ENCODE data around the gene TAF15. TPM values are rescaled to one million over a fixed set of nuclear protein-coding genes. Genes with fewer than 3 reads are reported as not detected.

Gene TAF15
- total and polyA plus RNA-seq, 2 of the 4 experiments (the other 2 are of a cell fraction) = 46.8 to 98.0 TPM

- dilution Hi-C loops (cut with HindIII; ENCODE audit: low sequenced_read_pairs, unreplicated experiment) (no loop called here), in situ Hi-C loops (cut with MboI; ENCODE audit: low sequenced_read_pairs) (no loop called here)
- CTCF ChIA-PET = interaction anchor here (1.0 to 2.3 kb wide), 4 partner anchors 15 to 155 kb away, joined by 3 to 13 read pairs (median 3); no protein-coding TSS in a partner anchor
These were observed 42.8 kb upstream of the TAF15 start for GRCh38 chr17:35766489-35766877.

More at GRCh38 chr17:35766489-35766877, 42.8 kb upstream of the TAF15 start:
- DNase-seq (no peak), ATAC-seq (ENCODE audit: low read depth) (no peak)
- H3K23ac ChIP-seq (ENCODE audit: low read depth, low read length) = no peak overlapping the region
- H2AFZ ChIP-seq (replicated peaks; ENCODE audit: low read length, poor library complexity) = no peak overlapping the region
- no peak overlapping the region for H3K56ac ChIP-seq (ENCODE audit: extremely low read depth, insufficient read depth, low read length)
- H3K4ac ChIP-seq (ENCODE audit: low read depth, low read length) = no peak overlapping the region
- H2BK120ac ChIP-seq (ENCODE audit: low read depth, low read length) = no peak overlapping the region
- no peak overlapping the region for H3K18ac ChIP-seq (ENCODE audit: low read depth, low read length)
- H3K36me3 ChIP-seq (ENCODE audit: control insufficient read depth, insufficient read depth, low read length) = no peaks in the 10 kb centered on the region
- H4K8ac ChIP-seq (ENCODE audit: low read depth in 2 of 2, low read length in 2 of 2) = no peak overlapping the region
- H3K9me1 ChIP-seq (ENCODE audit: insufficient read depth, low read length) = no peaks in the 10 kb centered on the region
- no peak overlapping the region for H2BK15ac ChIP-seq (ENCODE audit: low read depth, low read length)
- POLR2A ChIA-PET (ENCODE audit: unreplicated experiment) = interaction anchor here (0.6 kb wide), 1 partner anchor 82 kb away, joined by 5 read pairs; no protein-coding TSS in a partner anchor
- no peak overlapping the region for H3K9ac ChIP-seq (ENCODE audit: low read depth, low read length)
- H2BK5ac ChIP-seq (ENCODE audit: low read depth, low read length, poor library complexity, severe bottlenecking) = no peak overlapping the region
- H3K4me2 ChIP-seq (ENCODE audit: low read depth, low read length) = no peak overlapping the region
- peaks cover 3% of the 10 kb centered on the region for H3K4me1 ChIP-seq (ENCODE audit: control insufficient read depth, insufficient read depth, low read length)
- no peak for TF ChIP-seq FOS (IDR thresholded peaks at IDR 0.05; ENCODE audit: low read depth, low read length)
- no peak for TF ChIP-seq RFX5 (IDR thresholded peaks at IDR 0.05; ENCODE audit: low read depth, low read length)
- no peak for TF ChIP-seq MAFK (IDR thresholded peaks at IDR 0.05; ENCODE audit: low read depth, low read length)
- no peak for TF ChIP-seq BHLHE40 (IDR thresholded peaks at IDR 0.05; ENCODE audit: low read depth, low read length)
- no peak for TF ChIP-seq USF2 (IDR thresholded peaks at IDR 0.05; ENCODE audit: low read depth, low read length)
- no peak for TF ChIP-seq NFE2L2 (IDR thresholded peaks at IDR 0.05; ENCODE audit: low read depth, low read length)
- TF ChIP-seq POLR2A (IDR thresholded peaks at IDR 0.05; ENCODE audit: low read depth, low read length) = no peak
- TF ChIP-seq RCOR1 (IDR thresholded peaks at IDR 0.05; ENCODE audit: insufficient replicate concordance, low read length) = no peak
- TF ChIP-seq MXI1 (IDR thresholded peaks at IDR 0.05; ENCODE audit: borderline replicate concordance, low read depth, low read length) = no peak
- no peak for TF ChIP-seq SMC3 (IDR thresholded peaks at IDR 0.05; ENCODE audit: low read depth, low read length)
- no peak for TF ChIP-seq CHD1 (IDR thresholded peaks at IDR 0.05; ENCODE audit: low read depth, low read length)
- TF ChIP-seq MAZ (IDR thresholded peaks at IDR 0.05; ENCODE audit: borderline replicate concordance, low read depth, low read length) = no peak
- TF ChIP-seq ELK1 (IDR thresholded peaks at IDR 0.05; ENCODE audit: borderline replicate concordance, low read depth, low read length) = no peak
- no peak for TF ChIP-seq CTCF (conservative IDR thresholded peaks at IDR 0.05; ENCODE audit: low read depth, low read length)
- TF ChIP-seq CEBPB (IDR thresholded peaks at IDR 0.05; ENCODE audit: low read depth, low read length) = no peak
- no peak for TF ChIP-seq RAD21 (IDR thresholded peaks at IDR 0.05; ENCODE audit: low read length)
- H3K14ac ChIP-seq (replicated peaks; ENCODE audit: low read depth, low read length) = no peak overlapping the region
- no peak overlapping the region for H3K27ac ChIP-seq (ENCODE audit: insufficient read depth, low read length)
- no peaks in the 10 kb centered on the region for H3K79me1 ChIP-seq (ENCODE audit: low read depth in 1 of 2, low read length in 2 of 2)
- H4K5ac ChIP-seq (ENCODE audit: low read depth, low read length) = no peak overlapping the region
- 80% methylated on average over 7 of the region's 24 CpGs; no CpG with 5 or more reads in 1 of the 2 experiments for WGBS, 2 experiments (ENCODE audit: extremely low coverage in 2 of 2, insufficient read length in 1 of 2)
- no peak overlapping the region for H2BK20ac ChIP-seq (ENCODE audit: low read depth, low read length)
- H4K20me1 ChIP-seq (ENCODE audit: insufficient read depth, low read length) = peaks cover 8% of the 10 kb centered on the region; the same call in 1 of the 2 replicates
- BruUV-seq (replicated peaks) = no TSS peak
- no peak overlapping the region for H3K4me3 ChIP-seq (ENCODE audit: insufficient read depth, low read depth, low read length)
- no peak overlapping the region for H4K91ac ChIP-seq (ENCODE audit: insufficient read depth, low read depth, low read length)
- no peak overlapping the region for H2AK5ac ChIP-seq (ENCODE audit: low read depth, low read length)
- no peaks in the 10 kb centered on the region for H3K9me3 ChIP-seq (ENCODE audit: control insufficient read depth, insufficient read depth, low read length)
- H2AK9ac ChIP-seq (replicated peaks; ENCODE audit: low read depth, low read length, poor library complexity) = peak overlapping the region; percentile 63
- peaks cover 23% of the 10 kb centered on the region for H3K27me3 ChIP-seq (ENCODE audit: control insufficient read depth, insufficient read depth, low read length)
- intact Hi-C loops (cut with micrococcal nuclease) = no loop called here

Data from IMR-90 (cell line).